IPS DF 6.9 (cell line): ENCODE measurements around the gene GPX8.
A peak's percentile ranks its signal among the peaks of the same experiment; 100 is the strongest.

Experiments used
- DNase-seq: peaks from one replicate; pipeline ENCODE4 v3.0.0-alpha.2; 2013; ENCODE audit warnings: low read depth, low spot score
- H3K27ac ChIP-seq: one replicate; pipeline ENCODE4 v1.5.1; 2013; ENCODE audit warnings: low read length, control low read depth
- H3K27me3 ChIP-seq: 2 replicates; pipeline ENCODE4 v1.6.1; 2013; ENCODE audit warnings: mild to moderate bottlenecking, low read length; ENCODE audit not compliant: control insufficient read depth, insufficient read depth
- H3K36me3 ChIP-seq: 2 replicates; pipeline ENCODE4 v1.6.1; 2013; ENCODE audit warnings: low read length; ENCODE audit not compliant: control insufficient read depth, insufficient read depth
- H3K4me1 ChIP-seq: 2 replicates; pipeline ENCODE4 v1.6.1; 2013; ENCODE audit warnings: low read length; ENCODE audit not compliant: control insufficient read depth, insufficient read depth
- H3K4me3 ChIP-seq: 2 replicates; pipeline ENCODE4 v1.5.1; 2013; ENCODE audit warnings: mild to moderate bottlenecking, low read length
- H3K9me3 ChIP-seq: 2 replicates; pipeline ENCODE4 v1.6.1; 2013; ENCODE audit warnings: low read length, inconsistent platforms; ENCODE audit not compliant: control insufficient read depth, insufficient read depth
- WGBS: extraction: QIAGEN DNeasy Blood & Tissue Kit; methylation state at CpG from one replicate; pipeline ENCODE4 v1.1.7; 2013; ENCODE audit warnings: mixed read lengths, missing lambda C conversion rate; ENCODE audit not compliant: insufficient read length, insufficient coverage; 5-methylcytosine and 5-hydroxymethylcytosine counted together

Gene GPX8

DNA sequence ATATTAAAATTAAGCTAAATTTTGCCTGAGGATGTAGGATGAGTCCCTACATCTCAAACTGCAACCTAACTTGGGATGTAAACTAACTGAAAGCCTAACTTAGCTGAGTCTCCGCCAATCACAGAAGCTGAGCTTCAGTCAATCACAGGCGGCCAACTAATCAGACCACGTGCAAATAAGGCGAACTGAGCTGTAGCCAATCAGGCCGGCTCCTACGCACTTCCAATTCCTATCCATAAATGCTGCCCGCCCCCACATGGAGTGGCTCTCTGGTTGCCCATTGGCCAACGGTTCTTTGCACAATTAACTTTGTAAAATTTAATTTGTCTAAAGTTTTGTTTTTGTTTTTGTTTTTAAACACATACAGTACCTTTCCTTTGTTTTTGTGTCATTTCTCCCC lies 13.9 kb upstream of the GPX8 start:
- H3K4me3 ChIP-seq: no peak overlapping the region
- no CpG with 5 or more reads among the region's 8 CpGs for WGBS
- no peak for DNase-seq

DNA sequence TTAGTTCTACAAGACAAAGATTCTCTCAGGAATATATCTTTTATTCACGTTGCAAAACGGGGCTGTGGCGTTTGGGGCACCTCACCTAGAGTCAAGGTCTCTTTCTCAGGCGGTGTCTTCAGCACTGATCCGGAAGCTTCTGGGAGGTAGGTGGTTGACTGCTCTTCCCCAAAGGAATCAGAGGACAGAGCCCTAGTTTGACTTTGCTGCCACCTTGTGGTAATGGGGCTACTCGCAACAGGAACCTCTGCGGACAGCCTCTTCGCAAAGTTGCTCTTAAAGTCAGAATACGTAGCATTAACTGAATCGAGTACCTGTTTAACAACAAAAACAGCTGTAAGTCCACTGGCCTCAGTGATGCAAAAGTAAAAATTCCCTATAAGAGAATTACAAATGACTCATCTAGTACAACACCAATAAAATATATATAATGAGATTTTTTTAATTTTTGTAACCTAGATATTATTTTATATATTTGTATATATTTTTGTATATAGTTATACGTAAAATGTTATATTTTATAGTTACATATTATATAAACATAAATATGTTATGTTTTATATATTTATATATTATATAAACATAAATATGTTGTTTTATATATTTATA lies 13.3 kb upstream of the GPX8 start:
- Histone ChIP-seq H3K4me3 (no peak overlapping the region), H3K4me1 (no peaks in the 10 kb centered on the region), H3K36me3 (no peaks in the 10 kb centered on the region), H3K27me3 (no peaks in the 10 kb centered on the region), H3K27ac (no peak overlapping the region), H3K9me3 (no peaks in the 10 kb centered on the region)
- DNase-seq: peak; percentile 91
- no CpG with 5 or more reads among the region's 11 CpGs for WGBS

More for the DNA sequence above, 13.9 kb upstream of the GPX8 start:
- Histone ChIP-seq H3K27me3 (no peaks in the 10 kb centered on the region), H3K36me3 (no peaks in the 10 kb centered on the region), H3K9me3 (no peaks in the 10 kb centered on the region), H3K4me1 (no peaks in the 10 kb centered on the region), H3K27ac (no peak overlapping the region)

DNA sequence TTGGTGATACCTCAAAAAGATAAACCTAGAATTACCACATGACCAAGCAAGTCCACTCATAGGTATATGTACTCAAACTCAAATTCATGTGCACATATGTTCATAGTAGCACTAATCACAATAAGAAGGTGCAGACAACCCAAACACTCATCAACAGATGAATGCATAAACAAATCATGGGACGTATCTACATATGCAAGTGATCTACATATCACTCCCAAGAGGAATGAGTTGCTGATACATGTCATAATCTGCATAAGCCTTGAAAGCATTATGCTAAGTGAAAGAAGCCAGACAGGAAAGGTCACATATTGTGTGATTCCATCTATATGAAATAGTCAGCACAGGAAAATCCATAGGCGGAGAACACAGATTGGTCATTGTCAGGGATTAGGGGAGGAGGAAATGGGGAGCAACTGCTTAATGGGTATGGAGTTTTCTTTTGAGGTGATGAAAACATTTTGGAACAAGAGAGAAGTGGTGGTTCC lies 10.6 kb upstream of the GPX8 start:
- no peaks in the 10 kb centered on the region for H3K4me1 ChIP-seq
- DNase-seq: no peak
- no peaks in the 10 kb centered on the region for H3K27me3 ChIP-seq
- no peaks in the 10 kb centered on the region for H3K36me3 ChIP-seq
- no peak overlapping the region for H3K4me3 ChIP-seq
- WGBS: no CpG with 5 or more reads among the region's 2 CpGs
- no peaks in the 10 kb centered on the region for H3K9me3 ChIP-seq
- no peak overlapping the region for H3K27ac ChIP-seq

DNA sequence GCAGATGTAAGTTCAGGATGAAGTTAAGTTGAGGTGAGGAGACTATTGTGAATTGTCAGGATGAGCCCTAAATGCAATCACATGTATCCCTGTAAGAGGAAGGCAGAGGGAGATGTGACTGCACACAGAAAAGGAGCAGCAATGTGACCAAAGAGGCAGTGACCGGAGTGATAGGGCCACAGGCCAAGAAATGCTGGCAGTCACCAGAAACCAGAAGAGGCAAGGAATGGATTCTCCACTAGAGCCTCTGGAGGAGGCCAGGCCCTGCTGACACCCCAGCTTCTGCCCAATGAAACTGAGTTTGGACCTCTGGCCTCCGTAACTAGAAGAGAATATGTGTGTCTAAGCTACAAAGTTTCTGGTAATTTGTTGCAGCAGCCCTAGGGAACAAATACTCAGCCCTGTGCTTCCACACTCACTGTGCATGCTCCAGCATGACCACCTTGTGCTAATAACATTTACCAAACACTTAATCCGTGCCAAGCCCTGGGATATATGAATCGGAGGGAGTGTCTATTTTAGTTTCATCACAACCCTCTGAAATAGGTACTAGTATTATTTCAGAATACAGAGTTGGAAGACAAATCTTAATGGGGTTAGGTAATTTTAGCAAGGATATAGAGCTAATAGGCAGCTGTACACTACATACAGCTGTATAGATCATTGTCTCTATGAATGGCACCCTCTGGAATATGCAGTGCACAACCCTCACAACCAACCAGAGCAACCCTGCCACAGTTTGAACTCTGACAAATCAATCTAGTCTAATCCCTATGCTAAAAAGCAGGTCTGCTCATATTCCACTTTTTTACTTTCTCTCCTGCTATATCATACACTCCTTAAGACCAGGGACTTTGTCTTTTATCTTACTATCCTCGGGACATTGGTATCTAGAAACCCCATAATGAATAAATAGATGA lies 7.8 kb upstream of the GPX8 start:
- no peaks in the 10 kb centered on the region for H3K4me1 ChIP-seq
- no peaks in the 10 kb centered on the region for H3K36me3 ChIP-seq
- no peaks in the 10 kb centered on the region for H3K9me3 ChIP-seq
- H3K27me3 ChIP-seq: no peaks in the 10 kb centered on the region
- DNase-seq: no peak
- WGBS: no CpG with 5 or more reads among the region's 5 CpGs
- H3K4me3 ChIP-seq: no peak overlapping the region
- no peak overlapping the region for H3K27ac ChIP-seq

DNA sequence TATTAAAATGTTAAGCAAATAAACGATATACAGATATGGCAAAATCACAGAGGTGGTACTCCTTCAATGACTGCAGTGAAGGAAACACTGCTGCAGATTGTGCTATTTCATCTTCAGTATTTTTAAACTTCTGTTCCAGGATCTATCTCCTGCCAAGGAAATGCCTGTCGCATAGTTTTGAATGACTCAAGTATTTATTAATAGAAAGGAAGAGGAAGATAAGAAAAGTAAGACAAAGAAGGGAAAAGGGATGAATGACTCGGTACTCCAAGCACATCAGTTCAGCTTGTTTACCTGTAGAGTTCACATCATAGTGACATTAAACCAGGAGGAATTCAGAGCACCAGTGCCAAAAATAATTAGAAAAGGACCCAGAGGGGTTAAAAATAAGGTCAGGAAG lies 5.1 kb upstream of the GPX8 start:
- no peak for DNase-seq
- no peaks in the 10 kb centered on the region for H3K9me3 ChIP-seq
- H3K27me3 ChIP-seq: no peaks in the 10 kb centered on the region
- H3K4me1 ChIP-seq: no peaks in the 10 kb centered on the region
- no peaks in the 10 kb centered on the region for H3K36me3 ChIP-seq
- no CpG with 5 or more reads among the region's 3 CpGs for WGBS
- no peak overlapping the region for H3K27ac ChIP-seq
- H3K4me3 ChIP-seq: no peak overlapping the region

DNA sequence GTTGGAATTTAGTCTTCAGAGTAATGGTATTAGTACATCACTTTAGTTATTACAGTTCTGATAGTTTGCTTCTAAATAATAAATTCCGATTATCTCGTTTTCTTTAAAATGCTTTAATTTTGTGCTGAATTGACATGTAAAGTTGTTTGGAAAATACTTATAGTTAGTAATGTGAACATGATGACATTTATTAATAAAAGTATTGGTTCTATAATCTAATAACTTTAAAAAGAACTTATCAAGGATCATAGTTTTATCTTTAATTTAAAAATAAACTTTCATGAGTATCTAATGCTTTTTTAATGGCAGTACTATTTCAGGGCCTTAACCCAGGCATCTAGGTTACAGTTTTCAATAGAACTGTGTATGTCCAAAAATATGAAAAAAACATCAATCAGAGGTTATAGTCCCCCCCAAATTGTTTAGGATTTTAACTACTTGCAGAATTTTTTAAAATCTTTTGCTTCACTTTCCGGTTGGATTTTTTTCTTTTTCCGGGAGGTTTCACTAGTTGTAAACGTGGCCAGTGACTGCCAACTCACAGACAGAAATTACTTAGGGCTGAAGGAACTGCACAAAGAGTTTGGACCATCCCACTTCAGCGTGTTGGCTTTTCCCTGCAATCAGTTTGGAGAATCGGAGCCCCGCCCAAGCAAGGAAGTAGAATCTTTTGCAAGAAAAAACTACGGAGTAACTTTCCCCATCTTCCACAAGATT lies 680 bp downstream of the GPX8 start:
- H3K36me3 ChIP-seq: no peaks in the 10 kb centered on the region; the same call in 1 of the 2 replicates
- H3K27ac ChIP-seq: no peak overlapping the region
- DNase-seq: no peak
- H3K4me3 ChIP-seq: peak overlapping the region; percentile 82; the same call in 1 of the 2 replicates
- no CpG with 5 or more reads among the region's 9 CpGs for WGBS
- no peaks in the 10 kb centered on the region for H3K27me3 ChIP-seq
- no peaks in the 10 kb centered on the region for H3K4me1 ChIP-seq
- no peaks in the 10 kb centered on the region for H3K9me3 ChIP-seq

DNA sequence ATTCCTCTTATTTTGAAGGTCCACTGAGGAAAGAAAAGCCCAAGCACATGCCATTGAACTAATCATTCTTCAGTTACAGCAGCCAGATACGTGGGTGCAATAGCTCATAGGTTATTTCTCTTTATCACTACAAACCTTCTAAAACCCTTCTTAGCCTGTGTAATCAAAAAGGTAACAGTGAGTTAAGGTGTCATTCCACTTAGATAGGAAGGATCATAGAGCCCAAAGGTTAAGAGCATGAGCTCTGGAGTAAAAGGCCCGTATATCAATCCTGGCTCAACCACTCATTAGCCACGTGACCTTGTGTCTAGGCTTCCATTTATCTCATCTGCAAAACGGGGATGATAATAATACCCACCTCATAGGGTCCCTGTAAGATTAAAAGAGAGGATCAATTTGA lies 2.7 kb downstream of the GPX8 start:
- H3K27ac ChIP-seq: no peak overlapping the region
- no peaks in the 10 kb centered on the region for H3K27me3 ChIP-seq
- no peak overlapping the region for H3K4me3 ChIP-seq
- H3K4me1 ChIP-seq: no peaks in the 10 kb centered on the region
- H3K36me3 ChIP-seq: no peaks in the 10 kb centered on the region; the same call in 1 of the 2 replicates
- no CpG with 5 or more reads among the region's 4 CpGs for WGBS
- DNase-seq: no peak
- no peaks in the 10 kb centered on the region for H3K9me3 ChIP-seq

DNA sequence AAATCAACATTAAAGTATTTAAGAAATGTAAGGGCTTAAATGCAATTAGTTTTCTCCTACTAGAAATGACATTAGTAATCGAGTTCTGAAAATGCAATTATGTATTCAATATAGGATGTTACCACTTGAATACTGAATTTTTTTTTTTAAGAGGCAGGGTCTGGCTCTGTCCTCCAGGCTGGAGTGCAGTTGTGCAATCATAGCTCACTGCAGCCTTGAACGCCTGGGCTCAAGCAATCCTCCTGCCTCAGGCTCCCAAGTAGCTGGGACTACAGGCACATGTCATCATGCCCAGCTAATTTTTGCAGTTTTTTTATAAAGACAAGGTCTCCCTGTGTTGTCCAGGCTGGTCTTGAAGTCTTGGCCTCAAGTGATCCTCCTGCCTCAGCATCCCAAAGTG lies 11.5 kb downstream of the GPX8 start:
- H3K27me3 ChIP-seq: peaks cover 19% of the 10 kb centered on the region
- no peak overlapping the region for H3K27ac ChIP-seq
- no CpG with 5 or more reads among the region's 2 CpGs for WGBS
- no peaks in the 10 kb centered on the region for H3K9me3 ChIP-seq
- no peak for DNase-seq
- no peaks in the 10 kb centered on the region for H3K4me1 ChIP-seq
- no peak overlapping the region for H3K4me3 ChIP-seq
- no peaks in the 10 kb centered on the region for H3K36me3 ChIP-seq

DNA sequence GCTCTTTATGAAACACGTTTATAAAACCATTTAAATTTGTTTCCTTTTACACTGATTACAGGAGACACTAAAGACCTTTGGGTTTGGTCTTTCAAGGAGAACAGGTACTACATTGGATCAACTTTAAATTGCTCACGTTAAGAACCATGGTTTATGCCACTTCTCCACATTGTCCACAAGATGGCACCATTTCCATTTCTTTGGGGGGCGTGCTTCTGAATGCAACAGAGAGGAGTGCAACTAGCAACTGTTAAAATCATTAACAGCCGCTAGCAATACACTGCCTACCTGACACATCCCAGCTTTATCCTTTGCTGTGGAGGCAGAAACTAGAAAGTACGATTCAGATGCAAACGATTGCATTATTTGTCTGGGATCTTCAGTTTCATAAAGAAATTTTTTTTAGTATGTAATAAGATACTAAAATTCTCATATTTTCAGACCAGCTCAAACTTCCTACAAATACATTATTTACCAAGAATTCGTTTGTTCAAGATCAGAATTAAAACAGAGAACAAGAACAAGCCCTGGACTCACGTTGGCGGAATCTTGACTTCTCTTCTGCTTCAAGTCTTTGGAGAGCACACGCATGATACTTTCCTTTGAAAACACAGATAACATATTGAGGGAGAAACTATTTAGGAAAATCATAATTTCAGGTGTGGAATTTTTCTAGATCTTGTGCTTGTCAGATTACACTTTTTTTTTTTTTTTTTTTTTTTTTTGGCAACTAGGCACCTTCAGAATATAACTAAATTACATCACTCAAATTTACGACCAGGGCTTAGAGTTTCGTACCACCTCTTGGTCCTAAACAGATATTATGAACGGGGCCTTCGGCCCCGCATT lies 12.3 kb downstream of the GPX8 start:
- no peaks in the 10 kb centered on the region for H3K9me3 ChIP-seq
- no peaks in the 10 kb centered on the region for H3K4me1 ChIP-seq
- H3K36me3 ChIP-seq: no peaks in the 10 kb centered on the region
- no CpG with 5 or more reads among the region's 15 CpGs for WGBS
- no peak for DNase-seq
- H3K27me3 ChIP-seq: peaks cover 23% of the 10 kb centered on the region
- no peak overlapping the region for H3K27ac ChIP-seq
- H3K4me3 ChIP-seq: no peak overlapping the region; the same call in 1 of the 2 replicates
